Prostate gland (tissue), 2 donors: ENCODE data around the gene AMN1. TPM values are rescaled to one million over a fixed set of nuclear protein-coding genes. Genes with fewer than 3 reads are reported as not detected.

Experiments
- DNase-seq: peaks from one replicate; pipeline ENCODE4 v3.0.0-alpha.2; 2019; ENCODE audit warnings: low spot score
- H3K27ac ChIP-seq, 2 donors: fragments of 200-600 bp; sonication (generic); 2 replicates each; pipeline ENCODE4 v1.5.1; 2017 to 2019
- H3K27me3 ChIP-seq: fragments of 200-600 bp; sonication (generic); replicated peaks from 2 replicates; pipeline ENCODE4 v1.5.1; 2019; ENCODE audit not compliant: insufficient read depth
- H3K36me3 ChIP-seq, 2 donors: fragments of 200-600 bp; sonication (generic); 1 replicate in 1 of 2; 2 replicates in 1 of 2; pipeline versions ENCODE4 v1.5.1 to v1.8.1; 2017 to 2019
- H3K4me1 ChIP-seq: fragments of 200-600 bp; sonication (generic); replicated peaks from 2 replicates; pipeline ENCODE4 v1.5.1; 2019
- H3K4me3 ChIP-seq, 2 donors: fragments of 200-600 bp; sonication (generic); 2 replicates each; pipeline ENCODE4 v1.5.1; 2017 to 2019
- H3K9me3 ChIP-seq: fragments of 200-600 bp; sonication (generic); 2 replicates; pipeline ENCODE4 v1.5.1; 2017
- POLR2A ChIP-seq: fragments of 450-650 bp; IDR thresholded peaks from one replicate; pipeline ENCODE4 v1.6.1; 2016; ENCODE audit warnings: antibody characterized with exemption, mild to moderate bottlenecking
- POLR2AphosphoS5 ChIP-seq: sonication (generic); formaldehyde crosslinking; IDR thresholded peaks from one replicate; pipeline ENCODE4 v1.6.1; 2017; ENCODE audit warnings: antibody characterized with exemption
- WGBS: methylation state at CpG from one replicate; pipeline ENCODE4 v1.1.5; 2018; 5-methylcytosine and 5-hydroxymethylcytosine counted together
- intact Hi-C: fragments of 100-400 bp; cut with DNase I; formaldehyde crosslinking; loops from one replicate; pipeline ENCODE4 v1.14.2; 2022
- total RNA-seq, 2 donors: library from RNA; depleted of rRNA; stranded (reverse); fragments of >200 nt; gene quantifications; one replicate each; pipeline ENCODE4 v1.1.0, GENCODE V29; 2016
- TF ChIP-seq, protein P1 (sequence below), 4 experiments: fragments of 200-600 bp in 2 of 4; fragments of 450-650 bp in 2 of 4; sonication (generic) in 2 of 4; IDR thresholded peaks; 1 replicate in 3 of 4; 2 replicates in 1 of 4; pipeline ENCODE4 v1.5.1; 2016 to 2019; ENCODE audit warnings: antibody characterized with exemption in 4 of 4, mild to moderate bottlenecking in 2 of 4, moderate library complexity in 2 of 4

AMN1 gene
- total RNA-seq, 2 donors from 2014 or later, result 11.9 to 31.9 TPM

DNA sequence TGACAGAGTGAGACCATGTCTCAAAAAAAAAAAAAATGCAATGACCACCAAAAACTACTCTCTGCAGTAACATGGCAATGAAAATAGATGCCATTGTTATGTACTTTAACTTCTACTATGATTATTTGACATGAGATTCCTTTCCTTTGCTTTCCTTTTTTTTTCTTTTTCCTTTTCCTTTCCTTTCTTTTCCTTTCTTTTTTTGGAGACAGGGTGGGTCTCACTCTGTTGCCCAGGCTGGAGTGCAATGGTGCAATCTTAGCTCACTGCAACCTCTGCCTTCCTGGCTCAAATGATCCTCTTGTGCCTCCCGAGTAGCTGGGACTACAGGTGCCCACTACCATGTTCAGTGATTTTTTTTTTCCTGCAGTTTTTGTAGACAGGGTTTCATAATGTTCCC lies 94.2 kb downstream of the AMN1 start:
- Histone ChIP-seq H3K27me3 (no peaks in the 10 kb centered on the region), H3K27ac (no peak overlapping the region), H3K4me1 (no peaks in the 10 kb centered on the region), H3K4me3 (no peak overlapping the region), H3K9me3 (no peaks in the 10 kb centered on the region), H3K36me3 (no peaks in the 10 kb centered on the region)
- 97% methylated on average over 1 of the region's 1 CpG for WGBS
- intact Hi-C loops, result no loop called here
- TF ChIP-seq POLR2A (no peak), POLR2AphosphoS5 (no peak)
- TF ChIP-seq, protein P1, sequence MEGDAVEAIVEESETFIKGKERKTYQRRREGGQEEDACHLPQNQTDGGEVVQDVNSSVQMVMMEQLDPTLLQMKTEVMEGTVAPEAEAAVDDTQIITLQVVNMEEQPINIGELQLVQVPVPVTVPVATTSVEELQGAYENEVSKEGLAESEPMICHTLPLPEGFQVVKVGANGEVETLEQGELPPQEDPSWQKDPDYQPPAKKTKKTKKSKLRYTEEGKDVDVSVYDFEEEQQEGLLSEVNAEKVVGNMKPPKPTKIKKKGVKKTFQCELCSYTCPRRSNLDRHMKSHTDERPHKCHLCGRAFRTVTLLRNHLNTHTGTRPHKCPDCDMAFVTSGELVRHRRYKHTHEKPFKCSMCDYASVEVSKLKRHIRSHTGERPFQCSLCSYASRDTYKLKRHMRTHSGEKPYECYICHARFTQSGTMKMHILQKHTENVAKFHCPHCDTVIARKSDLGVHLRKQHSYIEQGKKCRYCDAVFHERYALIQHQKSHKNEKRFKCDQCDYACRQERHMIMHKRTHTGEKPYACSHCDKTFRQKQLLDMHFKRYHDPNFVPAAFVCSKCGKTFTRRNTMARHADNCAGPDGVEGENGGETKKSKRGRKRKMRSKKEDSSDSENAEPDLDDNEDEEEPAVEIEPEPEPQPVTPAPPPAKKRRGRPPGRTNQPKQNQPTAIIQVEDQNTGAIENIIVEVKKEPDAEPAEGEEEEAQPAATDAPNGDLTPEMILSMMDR (IDR thresholded peaks at IDR 0.05), result no peak
- DNase-seq, result no peak

- Histone ChIP-seq H3K4me1 (no peaks in the 10 kb centered on the region), H3K27ac (no peak overlapping the region), H3K4me3 (no peak overlapping the region), H3K27me3 (no peaks in the 10 kb centered on the region), H3K36me3 (no peaks in the 10 kb centered on the region), H3K9me3 (no peaks in the 10 kb centered on the region)
- 82% methylated on average over 4 of the region's 4 CpGs for WGBS
- intact Hi-C loops, result no loop called here
- DNase-seq, result no peak
- TF ChIP-seq POLR2AphosphoS5 (no peak), POLR2A (no peak)
- TF ChIP-seq, protein P1 (IDR thresholded peaks at IDR 0.05), result no peak
These were observed 95.4 kb downstream of the AMN1 start for GRCh38 chr12:31633464-31633863.

DNA sequence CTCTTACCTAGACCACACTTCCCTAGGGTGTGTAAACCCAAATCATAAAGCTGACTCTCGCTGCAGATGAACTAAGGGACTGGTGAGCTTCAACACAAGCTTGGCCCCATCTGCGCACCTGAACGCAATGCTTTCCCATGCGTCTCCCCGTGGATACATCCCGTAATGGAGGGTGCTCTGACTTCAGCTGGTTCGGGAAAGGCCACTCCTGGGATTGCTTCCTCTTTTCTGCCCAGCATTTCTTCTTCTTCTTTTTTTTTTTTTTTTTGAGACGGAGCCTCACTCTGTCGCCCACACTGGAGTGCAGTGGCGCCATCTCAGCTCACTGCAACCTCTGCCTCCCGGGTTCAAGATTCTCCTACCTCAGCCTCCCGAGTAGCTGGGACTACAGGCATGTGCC lies 97.0 kb downstream of the AMN1 start:
- Histone ChIP-seq H3K27me3 (no peaks in the 10 kb centered on the region), H3K4me1 (no peaks in the 10 kb centered on the region), H3K36me3 (no peaks in the 10 kb centered on the region), H3K4me3 (no peak overlapping the region), H3K27ac (no peak overlapping the region), H3K9me3 (no peaks in the 10 kb centered on the region)
- intact Hi-C loops, result no loop called here
- WGBS, result 92% methylated on average over 12 of the region's 12 CpGs
- DNase-seq, result no peak
- TF ChIP-seq, protein P1 (IDR thresholded peaks at IDR 0.05), result no peak
- TF ChIP-seq POLR2AphosphoS5 (no peak), POLR2A (no peak)

DNA sequence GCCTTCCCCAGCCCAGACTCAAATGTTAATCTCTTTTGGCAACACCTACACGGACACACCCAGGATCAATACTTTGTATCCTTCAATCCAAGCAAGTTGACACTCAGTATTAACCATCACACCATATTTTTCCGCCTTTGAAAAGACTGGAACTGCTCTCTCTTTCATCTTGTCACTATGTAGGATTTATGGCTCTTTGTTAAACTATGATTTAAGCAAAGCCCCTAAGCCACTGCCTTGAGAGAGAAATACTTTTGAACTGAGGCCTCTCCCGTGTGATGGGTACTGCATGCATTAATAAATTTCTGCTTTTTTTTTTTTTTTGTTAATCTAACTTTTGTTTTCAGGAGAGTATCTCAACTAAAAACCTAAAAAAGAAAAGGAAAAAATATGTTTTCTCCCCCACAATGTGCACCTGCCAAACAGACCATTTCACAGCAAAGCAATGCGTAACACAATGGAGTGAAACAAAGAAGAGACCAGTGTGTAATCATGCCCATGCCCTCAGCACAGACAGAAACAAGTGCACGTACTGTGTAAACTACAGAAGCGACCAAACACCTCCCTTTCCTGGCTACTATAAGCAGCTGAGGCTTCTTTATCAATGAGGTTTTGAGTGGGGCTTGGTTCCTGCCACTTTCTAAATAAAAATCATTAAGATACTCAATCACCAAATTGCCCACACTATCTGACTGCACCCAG lies 97.6 kb downstream of the AMN1 start:
- TF ChIP-seq POLR2AphosphoS5 (no peak), POLR2A (no peak)
- TF ChIP-seq, protein P1 (IDR thresholded peaks at IDR 0.05), result no peak

More for the DNA sequence above, 97.6 kb downstream of the AMN1 start:
- Histone ChIP-seq H3K36me3 (no peaks in the 10 kb centered on the region), H3K4me1 (no peaks in the 10 kb centered on the region), H3K27me3 (no peaks in the 10 kb centered on the region), H3K4me3 (no peak overlapping the region), H3K27ac (no peak overlapping the region), H3K9me3 (no peaks in the 10 kb centered on the region)
- WGBS, result 92% methylated on average over 6 of the region's 6 CpGs
- DNase-seq, result no peak
- intact Hi-C loops, result no loop called here
